Measurements from ENCODE around the gene MMP11.

MMP11 gene

GRCh38 chr22:23800297-23801237, 27.9 kb downstream of the MMP11 start:
- DNase-seq (ENCODE audit: low read depth): no peak
- no peak for TF ChIP-seq CTCF (conservative IDR thresholded peaks at IDR 0.05; ENCODE audit: control insufficient read depth, insufficient read depth, low read depth, low read length)
- H3K4me3 ChIP-seq (ENCODE audit: control insufficient read depth, low read depth, low read length): no peak overlapping the region

GRCh38 chr22:23801238-23801821, 28.7 kb downstream of the MMP11 start:
- no peak overlapping the region for H3K4me3 ChIP-seq (ENCODE audit: control insufficient read depth, low read depth, low read length)
- no peak for DNase-seq (ENCODE audit: low read depth)
- no peak for TF ChIP-seq CTCF (conservative IDR thresholded peaks at IDR 0.05; ENCODE audit: control insufficient read depth, insufficient read depth, low read depth, low read length)

GRCh38 chr22:23801886-23802377, 29.3 kb downstream of the MMP11 start:
- no peak for DNase-seq (ENCODE audit: low read depth)
- no peak overlapping the region for H3K4me3 ChIP-seq (ENCODE audit: control insufficient read depth, low read depth, low read length)
- TF ChIP-seq CTCF (conservative IDR thresholded peaks at IDR 0.05; ENCODE audit: control insufficient read depth, insufficient read depth, low read depth, low read length): no peak

GRCh38 chr22:23803001-23803819, 30.6 kb downstream of the MMP11 start:
- no peak for TF ChIP-seq CTCF (conservative IDR thresholded peaks at IDR 0.05; ENCODE audit: control insufficient read depth, insufficient read depth, low read depth, low read length)
- no peak overlapping the region for H3K4me3 ChIP-seq (ENCODE audit: control insufficient read depth, low read depth, low read length)
- DNase-seq (ENCODE audit: low read depth): no peak

GRCh38 chr22:23804781-23805291, 32.2 kb downstream of the MMP11 start:
- no peak for DNase-seq (ENCODE audit: low read depth)
- TF ChIP-seq CTCF (conservative IDR thresholded peaks at IDR 0.05; ENCODE audit: control insufficient read depth, insufficient read depth, low read depth, low read length): no peak
- no peak overlapping the region for H3K4me3 ChIP-seq (ENCODE audit: control insufficient read depth, low read depth, low read length)

GRCh38 chr22:23806837-23807236, 34.2 kb downstream of the MMP11 start:
- DNase-seq (ENCODE audit: low read depth): no peak
- H3K4me3 ChIP-seq (ENCODE audit: control insufficient read depth, low read depth, low read length): no peak overlapping the region
- no peak for TF ChIP-seq CTCF (conservative IDR thresholded peaks at IDR 0.05; ENCODE audit: control insufficient read depth, insufficient read depth, low read depth, low read length)
